Fibroblast of peridontal ligament (primary cell): ENCODE data around the gene NDST1.
A peak's percentile ranks its signal among the peaks of the same experiment; 100 is the strongest.
"Not testable (repeated sequence)": the region's sequence is repeated elsewhere in the genome, so short reads cannot be mapped to it uniquely, and the experiment has no call there.

Experiments
- DNase-seq: peaks from one replicate; pipeline ENCODE4 v3.0.0-alpha.2; 2010; ENCODE audit errors: extremely low read depth

Gene NDST1

GRCh38 chr5:150508277-150508640 is 328 bp downstream of the NDST1 start:
- no peak for DNase-seq

DNA sequence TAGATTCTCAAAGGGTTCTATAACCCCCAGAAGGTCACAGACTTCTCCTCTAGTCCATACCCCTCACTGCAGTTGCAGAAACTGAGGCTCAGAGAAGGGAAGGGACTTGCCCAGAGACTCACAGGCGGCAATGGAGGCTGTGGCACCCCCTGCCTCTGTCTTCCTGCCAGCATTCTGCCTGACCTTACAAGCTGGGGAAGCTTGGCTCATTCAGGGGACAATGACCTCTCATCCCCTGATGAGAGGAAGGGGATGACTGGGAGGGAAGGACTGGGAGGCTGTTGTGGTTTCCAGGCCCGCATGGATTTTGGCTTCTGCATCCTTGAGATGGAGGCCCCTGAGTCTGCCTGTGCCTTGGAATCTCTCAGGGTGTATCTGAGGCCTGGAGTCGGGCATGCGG is 897 bp downstream of the NDST1 start:
- no peak for DNase-seq

DNA sequence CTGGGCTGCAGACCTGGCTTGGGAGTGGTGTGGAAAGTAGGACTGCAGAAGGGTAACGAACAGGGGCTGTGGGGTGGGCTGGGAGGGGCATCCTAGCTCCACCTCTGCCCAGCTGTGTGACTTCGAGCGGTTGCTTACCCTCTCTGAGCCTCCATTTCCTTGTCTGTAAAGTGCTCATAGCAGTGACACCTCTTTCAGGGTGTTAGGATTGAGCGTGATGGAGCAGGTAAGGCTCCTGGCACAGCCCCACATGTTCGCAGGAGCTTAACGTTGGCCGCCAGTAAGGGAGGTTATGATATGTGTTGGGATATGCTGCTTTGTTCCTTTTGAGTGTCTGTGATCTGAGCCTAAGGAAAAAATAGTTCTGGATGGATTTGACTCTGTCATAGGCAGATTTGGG is 2.1 kb downstream of the NDST1 start:
- no peak for DNase-seq

- DNase-seq = peak; percentile 40
Observed at GRCh38 chr5:150510460-150511263, 2.7 kb downstream of the NDST1 start.

DNA sequence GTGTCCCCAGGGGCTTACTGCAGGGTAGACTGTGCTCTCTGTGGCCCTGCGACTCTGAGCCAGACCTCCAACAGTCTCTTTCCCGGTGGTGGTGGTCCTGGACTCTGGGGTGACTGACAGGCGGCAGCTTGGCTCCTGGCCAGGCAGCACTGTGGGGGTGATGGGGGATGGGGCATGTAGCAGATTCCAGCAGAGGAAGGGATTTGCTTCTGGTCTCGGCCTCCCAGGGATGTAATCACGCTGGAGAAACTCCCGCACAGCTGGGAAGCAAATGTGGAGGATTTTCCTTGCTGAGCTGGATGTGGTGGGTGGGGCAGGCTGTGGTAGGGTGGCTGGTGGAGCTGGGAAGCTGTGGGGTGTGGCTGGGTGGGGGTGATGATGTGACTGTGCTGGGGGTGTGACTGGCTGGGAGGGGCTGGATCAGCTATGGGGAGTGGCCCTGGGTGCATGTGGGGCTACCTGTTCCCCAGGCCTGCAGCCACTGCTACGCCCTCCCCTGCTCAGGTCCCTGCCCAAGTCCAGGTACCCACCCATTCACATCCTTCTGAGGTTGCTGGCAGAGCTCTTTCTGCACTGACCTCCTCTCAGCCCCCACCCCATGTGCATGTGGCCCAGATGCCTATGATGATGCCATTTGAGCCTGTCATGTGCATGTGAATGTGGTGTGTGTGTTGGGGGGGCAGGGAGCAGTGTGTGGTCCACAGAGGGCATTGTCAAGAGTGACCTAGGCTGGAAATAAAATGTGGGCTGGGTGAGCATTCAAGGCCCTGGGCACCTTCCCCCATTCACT is 3.8 kb downstream of the NDST1 start:
- DNase-seq = peak; percentile 80

GRCh38 chr5:150512368-150512747 is 4.4 kb downstream of the NDST1 start:
- DNase-seq = no peak

GRCh38 chr5:150513375-150514309 is 5.7 kb downstream of the NDST1 start:
- no peak for DNase-seq

DNA sequence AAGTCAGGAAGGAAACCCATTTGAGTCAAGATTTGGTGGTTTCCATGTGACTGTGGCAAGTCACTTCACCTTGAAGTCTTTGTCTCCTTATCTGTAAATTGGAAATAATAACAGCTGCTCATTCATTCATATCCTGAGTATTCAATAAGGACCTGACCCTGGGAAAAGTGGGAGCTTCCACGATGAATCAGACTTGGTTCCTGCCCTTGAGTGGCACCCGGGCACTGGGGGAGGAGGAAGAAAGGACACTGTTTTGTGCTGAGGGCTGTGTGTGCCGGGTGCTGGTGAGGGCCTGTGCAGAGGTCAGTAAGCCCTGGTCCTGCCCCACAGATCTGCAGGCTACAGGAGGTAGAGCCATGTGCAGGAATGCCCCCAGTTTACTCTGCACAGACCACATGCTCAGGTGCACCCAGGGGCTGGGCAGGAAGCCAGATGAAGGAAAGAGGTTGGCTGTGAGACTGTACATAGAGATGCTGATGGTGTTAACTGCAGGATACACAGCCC is 6.8 kb downstream of the NDST1 start:
- DNase-seq = peak; percentile 37

DNA sequence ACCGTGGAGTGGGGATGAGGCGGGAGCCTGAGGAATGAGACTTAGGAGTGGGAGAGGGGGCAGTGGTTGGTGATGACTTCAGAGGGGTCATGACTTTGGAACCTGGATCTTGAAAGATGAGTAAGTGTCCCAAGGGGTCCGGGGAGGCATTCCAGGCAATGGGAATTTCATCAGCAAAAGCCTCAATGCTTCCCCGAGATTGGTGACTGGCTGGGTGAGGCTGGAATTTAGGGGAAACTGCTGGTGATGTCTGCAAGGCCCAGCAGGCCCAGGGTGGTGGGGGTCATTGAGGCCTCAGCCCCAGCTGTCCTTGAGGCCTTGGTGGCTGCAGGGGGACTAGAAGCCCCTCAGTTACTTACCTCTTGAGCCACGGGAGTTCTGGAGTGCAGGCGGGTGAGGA is 7.5 kb downstream of the NDST1 start:
- DNase-seq = peak; percentile 95

- DNase-seq = peak; percentile 60
Observed at GRCh38 chr5:150516011-150516410, 8.1 kb downstream of the NDST1 start.

GRCh38 chr5:150517272-150518152 is 9.6 kb downstream of the NDST1 start:
- DNase-seq = peak; percentile 97

DNA sequence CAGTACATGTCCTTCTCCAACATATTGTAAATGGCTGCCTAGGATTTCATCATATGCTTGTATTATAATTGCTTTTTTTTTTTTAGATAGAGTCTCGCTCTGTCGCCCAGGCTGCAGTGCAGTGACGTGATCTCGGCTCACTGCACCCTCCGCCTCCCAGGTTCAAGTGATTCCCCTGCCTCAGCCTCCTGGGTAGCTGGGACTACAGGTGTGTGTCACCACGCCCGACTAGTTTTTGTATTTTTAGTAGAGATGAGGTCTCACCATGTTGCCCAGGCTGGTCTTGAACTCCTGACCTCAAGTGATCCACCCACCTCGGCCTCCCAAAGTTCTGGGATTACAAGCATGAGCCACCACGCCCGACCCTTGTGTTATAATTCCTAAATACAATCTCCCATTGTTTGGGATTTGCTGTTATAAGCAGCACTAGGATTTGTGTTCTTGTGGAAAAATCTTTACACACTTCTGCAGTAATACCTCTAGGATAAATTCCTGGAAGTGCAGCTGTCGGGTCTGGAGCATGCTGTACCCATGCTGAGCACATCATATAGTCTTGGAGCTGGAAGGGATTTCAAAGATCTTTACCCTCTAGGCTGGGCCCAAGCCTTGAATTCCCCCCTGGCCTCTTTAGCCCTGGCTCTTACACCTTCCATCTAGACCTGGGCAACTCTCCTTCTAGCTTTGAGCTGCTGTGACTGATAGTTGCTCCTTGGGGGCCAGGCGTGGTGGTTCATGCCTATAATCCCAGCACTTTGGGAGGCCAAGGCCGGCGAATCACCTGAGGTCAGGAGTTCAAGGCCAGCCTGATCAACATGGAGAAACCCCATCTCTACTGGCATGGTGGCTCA is 11.0 kb downstream of the NDST1 start:
- not testable (repeated sequence) for DNase-seq

DNA sequence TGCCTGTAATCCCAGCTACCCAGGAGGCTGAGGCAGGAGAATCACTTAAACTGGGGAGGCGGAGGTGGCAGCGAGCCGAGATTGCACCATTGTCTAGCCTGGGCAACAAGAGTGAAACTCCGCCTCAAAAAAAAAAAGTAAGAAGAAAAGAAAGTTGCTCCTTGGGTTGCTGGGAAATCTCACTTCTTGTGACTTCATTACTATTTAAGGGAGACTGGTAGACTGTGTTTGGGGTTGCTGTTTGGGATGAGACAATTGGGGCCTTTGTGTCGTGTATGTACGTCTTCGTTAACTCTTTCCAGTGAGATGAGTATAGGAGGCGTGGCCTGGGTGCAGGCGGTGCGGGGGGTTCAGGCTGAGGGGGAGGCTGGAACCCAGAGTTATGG is 11.6 kb downstream of the NDST1 start:
- DNase-seq = no peak

DNA sequence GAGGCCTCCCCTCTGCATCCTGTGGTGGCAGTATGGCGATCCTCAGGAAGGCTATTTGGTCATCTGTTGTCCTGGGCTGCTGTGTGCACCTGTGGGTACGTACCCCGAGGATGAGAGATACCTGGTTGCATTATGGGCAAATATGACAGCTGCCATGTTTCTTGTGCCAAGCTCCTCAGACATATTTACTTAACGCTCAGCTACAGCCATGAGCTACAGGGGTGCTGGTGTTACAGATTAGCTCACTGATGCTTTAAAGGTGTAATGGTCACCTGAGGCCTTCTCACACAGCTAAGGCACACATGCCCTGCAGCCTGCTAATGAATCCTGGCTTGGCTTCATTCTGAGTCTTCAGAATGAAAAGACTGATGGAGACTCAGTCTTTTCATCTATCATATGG is 12.0 kb downstream of the NDST1 start:
- DNase-seq = no peak

- no peak for DNase-seq
Observed at GRCh38 chr5:150520747-150521521, 13.0 kb downstream of the NDST1 start.

DNA sequence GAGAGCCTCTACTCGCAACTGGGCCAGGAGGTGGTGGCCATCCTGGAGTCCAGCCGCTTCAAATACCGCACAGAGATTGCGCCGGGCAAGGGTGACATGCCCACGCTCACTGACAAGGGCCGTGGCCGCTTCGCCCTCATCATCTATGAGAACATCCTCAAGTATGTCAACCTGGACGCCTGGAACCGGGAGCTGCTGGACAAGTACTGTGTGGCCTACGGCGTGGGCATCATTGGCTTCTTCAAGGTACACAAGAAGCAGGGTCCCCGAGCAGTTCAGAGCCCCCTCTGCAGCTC is 13.5 kb downstream of the NDST1 start:
- no peak for DNase-seq

GRCh38 chr5:150521939-150522503 is 14.1 kb downstream of the NDST1 start:
- DNase-seq = no peak

- no peak for DNase-seq
Observed at GRCh38 chr5:150522504-150523414, 14.8 kb downstream of the NDST1 start.
